ENCODE results near the gene ATF3.

DNA sequence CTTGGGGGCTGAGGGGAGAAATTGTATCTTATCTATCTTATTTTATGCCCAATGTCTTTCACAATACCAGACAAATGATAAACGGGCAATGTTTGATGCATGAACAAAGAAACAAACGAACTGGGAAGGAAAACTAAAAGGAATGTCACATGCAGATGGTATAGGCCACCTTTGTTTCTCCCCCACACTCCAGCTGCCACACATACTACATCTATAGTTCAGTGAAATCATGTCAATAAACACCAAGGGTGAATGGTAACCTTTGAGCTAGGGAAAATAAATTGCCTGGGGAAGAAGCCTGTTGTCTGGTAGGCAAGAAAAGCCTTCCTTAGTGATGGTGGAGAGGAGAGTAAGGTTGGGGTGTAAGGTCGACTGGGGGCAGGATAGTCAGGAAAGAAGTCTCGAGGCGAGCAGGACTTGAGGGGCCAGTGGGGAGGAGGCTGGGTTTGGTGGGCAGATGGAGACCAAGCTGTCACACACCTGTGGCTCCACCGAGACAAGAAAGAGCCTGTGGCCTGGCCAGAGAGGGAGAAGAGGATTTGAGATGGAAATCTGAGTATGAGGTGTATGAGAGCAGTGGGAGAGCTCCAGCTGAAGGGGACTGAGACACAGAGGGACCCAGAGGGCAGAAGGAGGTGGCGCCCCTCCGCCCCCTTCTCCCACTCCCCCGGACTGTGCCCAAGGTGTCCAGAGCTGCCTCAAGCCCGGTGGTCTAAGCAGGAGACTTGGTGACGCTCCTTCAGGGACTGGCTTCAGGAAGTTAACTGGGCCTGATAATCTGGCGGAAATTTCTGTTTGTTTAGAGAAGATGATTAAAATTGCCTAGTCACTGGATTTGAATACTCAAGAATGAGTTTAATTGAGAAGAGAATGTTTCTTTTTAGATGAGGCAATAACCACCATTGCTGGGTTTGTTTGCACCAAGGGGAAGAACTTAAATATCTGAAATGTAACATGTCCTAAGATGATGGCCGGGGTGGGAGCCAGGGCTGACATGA is 37.3 kb downstream of the ATF3 start:
- TF ChIP-seq ZFP30 (CRISPR knock-in tag; IDR thresholded peaks at IDR 0.05) (no peak), RARB (CRISPR knock-in tag; IDR thresholded peaks at IDR 0.05) (no peak), ARNTL (CRISPR knock-in tag; IDR thresholded peaks at IDR 0.05; ENCODE audit: borderline replicate concordance, low read depth) (no peak), ZFP3 (CRISPR knock-in tag; IDR thresholded peaks at IDR 0.05) (no peak), OSR1 (CRISPR knock-in tag; IDR thresholded peaks at IDR 0.05) (no peak), BACH2 (CRISPR knock-in tag; IDR thresholded peaks at IDR 0.05; ENCODE audit: borderline replicate concordance) (no peak)
- TF ChIP-seq, protein P1, sequence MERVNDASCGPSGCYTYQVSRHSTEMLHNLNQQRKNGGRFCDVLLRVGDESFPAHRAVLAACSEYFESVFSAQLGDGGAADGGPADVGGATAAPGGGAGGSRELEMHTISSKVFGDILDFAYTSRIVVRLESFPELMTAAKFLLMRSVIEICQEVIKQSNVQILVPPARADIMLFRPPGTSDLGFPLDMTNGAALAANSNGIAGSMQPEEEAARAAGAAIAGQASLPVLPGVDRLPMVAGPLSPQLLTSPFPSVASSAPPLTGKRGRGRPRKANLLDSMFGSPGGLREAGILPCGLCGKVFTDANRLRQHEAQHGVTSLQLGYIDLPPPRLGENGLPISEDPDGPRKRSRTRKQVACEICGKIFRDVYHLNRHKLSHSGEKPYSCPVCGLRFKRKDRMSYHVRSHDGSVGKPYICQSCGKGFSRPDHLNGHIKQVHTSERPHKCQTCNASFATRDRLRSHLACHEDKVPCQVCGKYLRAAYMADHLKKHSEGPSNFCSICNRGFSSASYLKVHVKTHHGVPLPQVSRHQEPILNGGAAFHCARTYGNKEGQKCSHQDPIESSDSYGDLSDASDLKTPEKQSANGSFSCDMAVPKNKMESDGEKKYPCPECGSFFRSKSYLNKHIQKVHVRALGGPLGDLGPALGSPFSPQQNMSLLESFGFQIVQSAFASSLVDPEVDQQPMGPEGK (CRISPR knock-in tag; IDR thresholded peaks at IDR 0.05; ENCODE audit: borderline replicate concordance), result no peak
- TF ChIP-seq, protein P2, sequence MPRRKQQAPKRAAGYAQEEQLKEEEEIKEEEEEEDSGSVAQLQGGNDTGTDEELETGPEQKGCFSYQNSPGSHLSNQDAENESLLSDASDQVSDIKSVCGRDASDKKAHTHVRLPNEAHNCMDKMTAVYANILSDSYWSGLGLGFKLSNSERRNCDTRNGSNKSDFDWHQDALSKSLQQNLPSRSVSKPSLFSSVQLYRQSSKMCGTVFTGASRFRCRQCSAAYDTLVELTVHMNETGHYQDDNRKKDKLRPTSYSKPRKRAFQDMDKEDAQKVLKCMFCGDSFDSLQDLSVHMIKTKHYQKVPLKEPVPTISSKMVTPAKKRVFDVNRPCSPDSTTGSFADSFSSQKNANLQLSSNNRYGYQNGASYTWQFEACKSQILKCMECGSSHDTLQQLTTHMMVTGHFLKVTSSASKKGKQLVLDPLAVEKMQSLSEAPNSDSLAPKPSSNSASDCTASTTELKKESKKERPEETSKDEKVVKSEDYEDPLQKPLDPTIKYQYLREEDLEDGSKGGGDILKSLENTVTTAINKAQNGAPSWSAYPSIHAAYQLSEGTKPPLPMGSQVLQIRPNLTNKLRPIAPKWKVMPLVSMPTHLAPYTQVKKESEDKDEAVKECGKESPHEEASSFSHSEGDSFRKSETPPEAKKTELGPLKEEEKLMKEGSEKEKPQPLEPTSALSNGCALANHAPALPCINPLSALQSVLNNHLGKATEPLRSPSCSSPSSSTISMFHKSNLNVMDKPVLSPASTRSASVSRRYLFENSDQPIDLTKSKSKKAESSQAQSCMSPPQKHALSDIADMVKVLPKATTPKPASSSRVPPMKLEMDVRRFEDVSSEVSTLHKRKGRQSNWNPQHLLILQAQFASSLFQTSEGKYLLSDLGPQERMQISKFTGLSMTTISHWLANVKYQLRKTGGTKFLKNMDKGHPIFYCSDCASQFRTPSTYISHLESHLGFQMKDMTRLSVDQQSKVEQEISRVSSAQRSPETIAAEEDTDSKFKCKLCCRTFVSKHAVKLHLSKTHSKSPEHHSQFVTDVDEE (CRISPR knock-in tag; IDR thresholded peaks at IDR 0.05), result no peak

All from SK-N-SH treated with all-trans-retinoic acid at 6 μM for 48 hours (cell line).